ENCODE measurements around the gene BOK.
"Not testable (repeated sequence)": the region's sequence is repeated elsewhere in the genome, so short reads cannot be mapped to it uniquely, and the experiment has no call there.

BOK gene

GRCh38 chr2:241558532-241559322, at the start of gene BOK:
TSS of gene BOK (plus strand) at chr2:241558745. CDS start at chr2:241559484, 739 bp downstream.
- in situ Hi-C loops (cut with MboI; ENCODE audit: low sequenced_read_pairs) = no loop called here

- in situ Hi-C loops (cut with MboI; ENCODE audit: low sequenced_read_pairs) = no loop called here
Measured at GRCh38 chr2:241509155-241509784, 49.3 kb upstream of the BOK start.

- in situ Hi-C loops (cut with MboI; ENCODE audit: low sequenced_read_pairs) = no loop called here
Measured at GRCh38 chr2:241511091-241511741, 47.3 kb upstream of the BOK start.

GRCh38 chr2:241514553-241514952, 44.0 kb upstream of the BOK start:
- in situ Hi-C loops (cut with MboI; ENCODE audit: low sequenced_read_pairs) = no loop called here

- in situ Hi-C loops (cut with MboI; ENCODE audit: low sequenced_read_pairs) = no loop called here
Measured at GRCh38 chr2:241514986-241515737, 43.4 kb upstream of the BOK start.

GRCh38 chr2:241516520-241516965, 42.0 kb upstream of the BOK start:
- in situ Hi-C loops (cut with MboI; ENCODE audit: low sequenced_read_pairs) = no loop called here

GRCh38 chr2:241517297-241517696, 41.2 kb upstream of the BOK start:
- in situ Hi-C loops (cut with MboI; ENCODE audit: low sequenced_read_pairs) = no loop called here

GRCh38 chr2:241519669-241520068, 38.9 kb upstream of the BOK start:
- in situ Hi-C loops (cut with MboI; ENCODE audit: low sequenced_read_pairs) = no loop called here

- in situ Hi-C loops (cut with MboI; ENCODE audit: low sequenced_read_pairs) = no loop called here
Measured at GRCh38 chr2:241522477-241522876, 36.1 kb upstream of the BOK start.

- in situ Hi-C loops (cut with MboI; ENCODE audit: low sequenced_read_pairs) = not testable (repeated sequence)
Measured at GRCh38 chr2:241525818-241526780, 32.4 kb upstream of the BOK start.

- in situ Hi-C loops (cut with MboI; ENCODE audit: low sequenced_read_pairs) = no loop called here
Measured at GRCh38 chr2:241530571-241530970, 28.0 kb upstream of the BOK start.

- in situ Hi-C loops (cut with MboI; ENCODE audit: low sequenced_read_pairs) = no loop called here
Measured at GRCh38 chr2:241531161-241531722, 27.3 kb upstream of the BOK start.

GRCh38 chr2:241532168-241532567, 26.4 kb upstream of the BOK start:
- in situ Hi-C loops (cut with MboI; ENCODE audit: low sequenced_read_pairs) = no loop called here

GRCh38 chr2:241532733-241533601, 25.6 kb upstream of the BOK start:
- in situ Hi-C loops (cut with MboI; ENCODE audit: low sequenced_read_pairs) = no loop called here

GRCh38 chr2:241534293-241534692, 24.3 kb upstream of the BOK start:
- in situ Hi-C loops (cut with MboI; ENCODE audit: low sequenced_read_pairs) = no loop called here

GRCh38 chr2:241534701-241535375, 23.7 kb upstream of the BOK start:
- in situ Hi-C loops (cut with MboI; ENCODE audit: low sequenced_read_pairs) = no loop called here

GRCh38 chr2:241535871-241536655, 22.5 kb upstream of the BOK start:
- in situ Hi-C loops (cut with MboI; ENCODE audit: low sequenced_read_pairs) = no loop called here

Measured in HL-60/S4 (cell line).